Trophoblast cell (in vitro differentiated cells and primary cell): ENCODE data around the gene DPH6.
"Not testable (repeated sequence)": the region's sequence is repeated elsewhere in the genome, so short reads cannot be mapped to it uniquely, and the experiment has no call there.

ENCODE experiments used
- DNase-seq, 2 donors: peaks; one replicate each; pipeline ENCODE4 v3.0.0-alpha.2; 2016
- H2AFZ ChIP-seq: 2 replicates; pipeline ENCODE4 v1.6.1; 2013; ENCODE audit warnings: low read length, moderate library complexity, mild to moderate bottlenecking; ENCODE audit not compliant: insufficient read depth, poor library complexity
- H2AK5ac ChIP-seq: 2 replicates; pipeline ENCODE4 v1.6.1; 2013; ENCODE audit warnings: mild to moderate bottlenecking, low read length
- H2BK120ac ChIP-seq: 2 replicates; pipeline ENCODE4 v1.6.1; 2013; ENCODE audit warnings: low read length, mild to moderate bottlenecking, moderate library complexity; ENCODE audit not compliant: insufficient read depth, poor library complexity
- H2BK12ac ChIP-seq: 2 replicates; pipeline ENCODE4 v1.6.1; 2013; ENCODE audit warnings: mild to moderate bottlenecking, low read length, moderate library complexity
- H2BK5ac ChIP-seq: 2 replicates; pipeline ENCODE4 v1.6.1; 2013; ENCODE audit warnings: low read length, low read depth, moderate library complexity, mild to moderate bottlenecking; ENCODE audit not compliant: poor library complexity
- H3K14ac ChIP-seq: 2 replicates; pipeline ENCODE4 v1.6.1; 2013; ENCODE audit warnings: mild to moderate bottlenecking, low read length
- H3K18ac ChIP-seq: 2 replicates; pipeline ENCODE4 v1.6.1; 2013; ENCODE audit warnings: mild to moderate bottlenecking, low read length
- H3K23ac ChIP-seq: 2 replicates; pipeline ENCODE4 v1.6.1; 2013; ENCODE audit warnings: low read length
- H3K27ac ChIP-seq: 2 replicates; pipeline ENCODE4 v1.5.1; 2013; ENCODE audit warnings: low read depth, mild to moderate bottlenecking, inconsistent platforms, low read length, moderate library complexity
- H3K27me3 ChIP-seq: 2 replicates; pipeline ENCODE4 v1.6.1; 2013; ENCODE audit warnings: inconsistent platforms, mild to moderate bottlenecking, low read length, moderate library complexity; ENCODE audit not compliant: insufficient read depth
- H3K36me3 ChIP-seq, 2 experiments: 1 replicate in 1 of 2; 2 replicates in 1 of 2; pipeline ENCODE4 v1.6.1; 2013; ENCODE audit warnings: low read length in 2 of 2, mild to moderate bottlenecking in 2 of 2, moderate library complexity in 1 of 2; ENCODE audit not compliant: insufficient read depth in 2 of 2, control insufficient read depth in 1 of 2
- H3K4ac ChIP-seq: 2 replicates; pipeline ENCODE4 v1.6.1; 2013; ENCODE audit warnings: low read depth, mild to moderate bottlenecking, low read length, moderate library complexity
- H3K4me1 ChIP-seq, 2 experiments: 1 replicate in 1 of 2; 2 replicates in 1 of 2; pipeline ENCODE4 v1.6.1; 2013; ENCODE audit warnings: low read length in 2 of 2, mild to moderate bottlenecking in 2 of 2, moderate library complexity in 1 of 2; ENCODE audit not compliant: insufficient read depth in 2 of 2, control insufficient read depth in 1 of 2
- H3K4me2 ChIP-seq: 2 replicates; pipeline ENCODE4 v1.6.1; 2013; ENCODE audit warnings: inconsistent platforms, mild to moderate bottlenecking, low read length, moderate library complexity
- H3K4me3 ChIP-seq: 2 replicates; pipeline ENCODE4 v1.5.1; 2013; ENCODE audit warnings: mild to moderate bottlenecking, low read depth, low read length, inconsistent platforms
- H3K79me1 ChIP-seq: one replicate; pipeline ENCODE4 v1.6.1; 2013; ENCODE audit warnings: low read length
- H3K79me2 ChIP-seq: 2 replicates; pipeline ENCODE4 v1.6.1; 2013; ENCODE audit warnings: low read length, mild to moderate bottlenecking; ENCODE audit not compliant: control insufficient read depth, insufficient read depth, poor library complexity
- H3K9ac ChIP-seq: 2 replicates; pipeline ENCODE4 v1.6.1; 2013; ENCODE audit warnings: mild to moderate bottlenecking, low read length
- H3K9me3 ChIP-seq: 2 replicates; pipeline ENCODE4 v1.6.1; 2013; ENCODE audit warnings: low read depth, mild to moderate bottlenecking, control low read depth, inconsistent platforms, low read length; ENCODE audit not compliant: insufficient read depth
- H4K12ac ChIP-seq: 2 replicates; pipeline ENCODE4 v1.6.1; 2013; ENCODE audit warnings: low read depth, mild to moderate bottlenecking, low read length, moderate library complexity
- H4K8ac ChIP-seq: 2 replicates; pipeline ENCODE4 v1.6.1; 2013; ENCODE audit warnings: low read depth, mild to moderate bottlenecking, low read length, moderate library complexity
- H4K91ac ChIP-seq: one replicate; pipeline ENCODE4 v1.6.1; 2013; ENCODE audit warnings: low read depth, mild to moderate bottlenecking, low read length, moderate library complexity
- WGBS: extraction: QIAGEN DNeasy Blood & Tissue Kit; methylation state at CpG from one replicate; pipeline ENCODE4 v1.1.7; 2013; ENCODE audit warnings: missing lambda C conversion rate; ENCODE audit not compliant: insufficient read length, insufficient coverage; ENCODE audit errors: extremely low coverage; 5-methylcytosine and 5-hydroxymethylcytosine counted together

The DPH6 gene

GRCh38 chr15:35379972-35380371 lies 166.0 kb downstream of the DPH6 start:
- H3K18ac ChIP-seq: no peak overlapping the region
- H2BK12ac ChIP-seq: no peak overlapping the region
- no peaks in the 10 kb centered on the region for H3K79me2 ChIP-seq
- H3K23ac ChIP-seq: no peak overlapping the region
- no peak overlapping the region for H3K27ac ChIP-seq
- H3K27me3 ChIP-seq: no peaks in the 10 kb centered on the region
- no peaks in the 10 kb centered on the region for H3K36me3 ChIP-seq
- no peaks in the 10 kb centered on the region for H3K79me1 ChIP-seq
- WGBS: no CpG with 5 or more reads among the region's 1 CpG
- H2AK5ac ChIP-seq: no peak overlapping the region
- no peak overlapping the region for H3K9ac ChIP-seq
- H2BK5ac ChIP-seq: no peak overlapping the region
- DNase-seq: no peak
- H2BK120ac ChIP-seq: no peak overlapping the region
- no peak overlapping the region for H3K4ac ChIP-seq
- no peak overlapping the region for H4K91ac ChIP-seq
- no peak overlapping the region for H4K12ac ChIP-seq
- H3K4me3 ChIP-seq: no peak overlapping the region
- H4K8ac ChIP-seq: no peak overlapping the region
- no peak overlapping the region for H3K14ac ChIP-seq
- no peak overlapping the region for H2AFZ ChIP-seq
- H3K4me2 ChIP-seq: no peak overlapping the region
- H3K4me1 ChIP-seq: no peaks in the 10 kb centered on the region
- no peaks in the 10 kb centered on the region for H3K9me3 ChIP-seq

- not testable (repeated sequence) for H3K9me3 ChIP-seq, H3K18ac ChIP-seq, H3K14ac ChIP-seq, H3K4me1 ChIP-seq, H3K4me2 ChIP-seq, H3K79me1 ChIP-seq, H2AK5ac ChIP-seq, H4K8ac ChIP-seq, H2BK5ac ChIP-seq, H4K12ac ChIP-seq, H3K36me3 ChIP-seq, H2BK120ac ChIP-seq, H3K27me3 ChIP-seq, DNase-seq, H4K91ac ChIP-seq, H3K23ac ChIP-seq, H2AFZ ChIP-seq, H3K27ac ChIP-seq, H3K79me2 ChIP-seq, H2BK12ac ChIP-seq, H3K9ac ChIP-seq, H3K4ac ChIP-seq, H3K4me3 ChIP-seq
- no CpG with 5 or more reads among the region's 1 CpG for WGBS
Observed at GRCh38 chr15:35378454-35378853, 167.5 kb downstream of the DPH6 start.

GRCh38 chr15:35376707-35377106 lies 169.3 kb downstream of the DPH6 start:
- no peak overlapping the region for H3K9ac ChIP-seq
- no peak overlapping the region for H3K18ac ChIP-seq
- H3K27ac ChIP-seq: no peak overlapping the region
- no peaks in the 10 kb centered on the region for H3K27me3 ChIP-seq
- H3K14ac ChIP-seq: no peak overlapping the region
- no peak overlapping the region for H4K12ac ChIP-seq
- H4K91ac ChIP-seq: no peak overlapping the region
- peak in 1 of 2 donors; percentile 71 for DNase-seq
- no peak overlapping the region for H2BK5ac ChIP-seq
- no peak overlapping the region for H3K4me2 ChIP-seq
- H2AFZ ChIP-seq: no peak overlapping the region
- H3K79me2 ChIP-seq: no peaks in the 10 kb centered on the region
- no peak overlapping the region for H4K8ac ChIP-seq
- no peaks in the 10 kb centered on the region for H3K4me1 ChIP-seq
- H3K36me3 ChIP-seq: no peaks in the 10 kb centered on the region
- no peak overlapping the region for H3K23ac ChIP-seq
- H2BK12ac ChIP-seq: no peak overlapping the region
- H3K79me1 ChIP-seq: no peaks in the 10 kb centered on the region
- H3K4ac ChIP-seq: no peak overlapping the region
- H2AK5ac ChIP-seq: no peak overlapping the region
- H3K9me3 ChIP-seq: no peaks in the 10 kb centered on the region
- no peak overlapping the region for H3K4me3 ChIP-seq
- H2BK120ac ChIP-seq: no peak overlapping the region

GRCh38 chr15:35374661-35375060 lies 171.3 kb downstream of the DPH6 start:
- H3K27me3 ChIP-seq: no peaks in the 10 kb centered on the region
- H3K9me3 ChIP-seq: no peaks in the 10 kb centered on the region
- H2AFZ ChIP-seq: no peak overlapping the region
- no peak overlapping the region for H3K4me3 ChIP-seq
- DNase-seq: no peak
- H4K12ac ChIP-seq: no peak overlapping the region
- no peak overlapping the region for H2BK12ac ChIP-seq
- no peak overlapping the region for H3K4ac ChIP-seq
- no peak overlapping the region for H2AK5ac ChIP-seq
- no peaks in the 10 kb centered on the region for H3K79me1 ChIP-seq
- H2BK5ac ChIP-seq: no peak overlapping the region
- H3K18ac ChIP-seq: no peak overlapping the region
- no peak overlapping the region for H3K14ac ChIP-seq
- H3K23ac ChIP-seq: no peak overlapping the region
- no peak overlapping the region for H3K4me2 ChIP-seq
- no peaks in the 10 kb centered on the region for H3K4me1 ChIP-seq
- H3K79me2 ChIP-seq: no peaks in the 10 kb centered on the region
- no peaks in the 10 kb centered on the region for H3K36me3 ChIP-seq
- H4K91ac ChIP-seq: no peak overlapping the region
- H2BK120ac ChIP-seq: no peak overlapping the region
- H4K8ac ChIP-seq: no peak overlapping the region
- H3K27ac ChIP-seq: no peak overlapping the region
- H3K9ac ChIP-seq: no peak overlapping the region
